ENCODE measurements around the gene PKD1L1. TPM values are rescaled to one million over a fixed set of nuclear protein-coding genes. Genes with fewer than 3 reads are reported as not detected.
"Not testable (repeated sequence)": the region's sequence is repeated elsewhere in the genome, so short reads cannot be mapped to it uniquely, and the experiment has no call there.

The PKD1L1 gene
- total RNA-seq, 4 donors from 2014 or later: 0.18 to 0.83 (median 0.44) TPM

GRCh38 chr7:47931005-47932004 lies 17.0 kb downstream of the PKD1L1 start:
- no peak for DNase-seq
- H3K27ac ChIP-seq: no peak overlapping the region
- TF ChIP-seq POLR2A (IDR thresholded peaks at IDR 0.05) (no peak), CTCF (IDR thresholded peaks at IDR 0.05) (no peak)
- no peaks in the 10 kb centered on the region for H3K4me1 ChIP-seq
- no peaks in the 10 kb centered on the region for H3K27me3 ChIP-seq
- no peak overlapping the region for H3K4me3 ChIP-seq
- no peaks in the 10 kb centered on the region for H3K9me3 ChIP-seq
- no peaks in the 10 kb centered on the region for H3K36me3 ChIP-seq

- no peaks in the 10 kb centered on the region for H3K4me1 ChIP-seq
- no peak for DNase-seq
- H3K27me3 ChIP-seq: no peaks in the 10 kb centered on the region
- H3K27ac ChIP-seq: no peak overlapping the region
- no peaks in the 10 kb centered on the region for H3K9me3 ChIP-seq
- H3K4me3 ChIP-seq: no peak overlapping the region
- TF ChIP-seq CTCF (IDR thresholded peaks at IDR 0.05) (no peak), POLR2A (IDR thresholded peaks at IDR 0.05) (no peak)
- no peaks in the 10 kb centered on the region for H3K36me3 ChIP-seq
Observed at GRCh38 chr7:47924266-47924665, 24.0 kb downstream of the PKD1L1 start.

DNA sequence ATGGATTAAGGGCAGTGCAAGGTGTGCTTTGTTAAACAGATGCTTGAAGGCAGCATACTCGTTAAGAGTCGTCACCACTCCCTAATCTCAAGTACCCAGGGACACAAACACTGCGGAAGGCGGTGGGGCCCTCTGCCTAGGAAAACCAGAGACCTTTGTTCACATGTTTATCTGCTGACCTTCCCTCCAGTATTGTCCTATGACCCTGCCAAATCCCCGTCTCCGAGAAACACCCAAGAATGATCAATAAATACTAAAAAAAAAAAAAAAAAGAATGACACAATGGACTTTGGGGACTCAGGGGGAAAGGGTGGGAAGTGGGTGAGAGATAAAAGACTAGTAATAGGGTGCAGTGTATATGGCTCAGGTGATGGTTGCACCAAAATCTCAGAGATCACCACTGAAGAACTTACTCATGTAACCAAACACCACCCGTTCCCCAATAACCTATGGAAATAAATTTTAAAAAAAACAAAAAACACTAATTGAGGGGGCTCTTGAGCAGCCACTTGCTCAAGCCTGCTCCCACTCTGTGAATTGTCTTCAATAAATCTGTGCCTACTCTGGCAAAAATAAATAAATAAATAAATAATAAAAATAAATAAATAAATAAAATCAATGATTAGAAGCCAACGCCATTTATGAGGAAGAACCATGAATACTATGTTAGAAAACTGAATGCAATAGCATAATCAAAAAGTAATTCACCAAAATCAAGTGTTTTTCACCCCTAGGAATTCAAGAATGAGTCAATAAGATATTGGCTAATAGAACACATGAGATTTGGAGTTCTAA lies 25.0 kb downstream of the PKD1L1 start:
- not testable (repeated sequence) for H3K4me3 ChIP-seq, H3K27ac ChIP-seq

DNA sequence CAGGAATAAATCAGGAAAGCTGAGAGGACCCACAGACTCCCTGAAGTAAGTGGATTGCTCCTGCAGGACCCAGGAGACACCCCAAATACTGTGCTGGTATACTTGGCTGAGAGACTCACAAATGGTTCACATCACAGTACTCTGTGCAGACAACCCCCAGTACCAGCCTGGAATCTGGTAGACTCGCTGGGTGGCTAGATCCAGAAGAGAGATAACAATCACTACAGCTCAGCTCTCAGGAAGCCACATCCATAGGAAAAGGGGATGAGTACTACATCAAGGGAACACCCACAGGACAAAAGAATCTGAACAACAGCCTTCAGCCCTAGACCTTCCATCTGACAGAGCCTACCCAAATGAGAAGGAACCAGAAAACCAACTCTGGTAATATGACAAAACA lies 31.8 kb downstream of the PKD1L1 start:
- H3K27ac ChIP-seq, H3K27me3 ChIP-seq, DNase-seq, H3K4me3 ChIP-seq, H3K4me1 ChIP-seq, H3K9me3 ChIP-seq, H3K36me3 ChIP-seq: not testable (repeated sequence)

More for the DNA sequence above, 25.0 kb downstream of the PKD1L1 start:
- not testable (repeated sequence) for H3K9me3 ChIP-seq, H3K27me3 ChIP-seq, H3K36me3 ChIP-seq, H3K4me1 ChIP-seq
- DNase-seq: peak in 1 of 3 donors; percentile 15

- no peak for DNase-seq
- Histone ChIP-seq H3K4me1 (no peaks in the 10 kb centered on the region), H3K36me3 (no peaks in the 10 kb centered on the region), H3K4me3 (no peak overlapping the region), H3K27me3 (no peaks in the 10 kb centered on the region), H3K27ac (no peak overlapping the region), H3K9me3 (no peaks in the 10 kb centered on the region)
- TF ChIP-seq POLR2A (IDR thresholded peaks at IDR 0.05) (no peak), CTCF (IDR thresholded peaks at IDR 0.05) (no peak)
Observed at GRCh38 chr7:47915616-47915976, 32.7 kb downstream of the PKD1L1 start.

- Histone ChIP-seq H3K36me3 (no peaks in the 10 kb centered on the region), H3K4me3 (no peak overlapping the region), H3K27ac (no peak overlapping the region), H3K4me1 (no peaks in the 10 kb centered on the region), H3K9me3 (no peaks in the 10 kb centered on the region), H3K27me3 (no peaks in the 10 kb centered on the region)
- DNase-seq: no peak
- TF ChIP-seq POLR2A (IDR thresholded peaks at IDR 0.05) (no peak), CTCF (IDR thresholded peaks at IDR 0.05) (no peak)
Observed at GRCh38 chr7:47914717-47915615, 33.3 kb downstream of the PKD1L1 start.
